ENCODE data around the gene PRKCE. TPM values are rescaled to one million over a fixed set of nuclear protein-coding genes. Genes with fewer than 3 reads are reported as not detected.
A peak's percentile ranks its signal among the peaks of the same experiment; 100 is the strongest.

PRKCE gene
- total and polyA plus RNA-seq, 2 experiments from 2014 or later = 0.94 to 1.2 TPM

- Histone ChIP-seq H3K9me2 (ENCODE audit: insufficient read depth) (0 out of 2 replicates have a peak, but pooled peaks cover 14% of the 10 kb centered on the region), H3K27me3 (ENCODE audit: insufficient read depth) (no peaks in the 10 kb centered on the region), H3K4me2 (no peak overlapping the region), H3K4me1 (ENCODE audit: insufficient read depth) (no peaks in the 10 kb centered on the region), H4K20me1 (replicated peaks; ENCODE audit: insufficient read depth) (no peaks in the 10 kb centered on the region), H3K27ac (ENCODE audit: low read depth) (no peak overlapping the region), H3K79me2 (replicated peaks; ENCODE audit: insufficient read depth) (no peaks in the 10 kb centered on the region), H3K36me3 (ENCODE audit: insufficient read depth) (no peaks in the 10 kb centered on the region), H3K4me3 (no peak overlapping the region), H3F3A (replicated peaks; ENCODE audit: low read depth) (no peaks in the 10 kb centered on the region), H2AFZ (no peak overlapping the region)
- H3K9me3 Mint-ChIP-seq = no peaks in the 10 kb centered on the region
- H3K4me3 Mint-ChIP-seq = no peak overlapping the region
- TF ChIP-seq ZNF462 (CRISPR knock-in tag; IDR thresholded peaks at IDR 0.05) (no peak), ZNF331 (CRISPR knock-in tag; IDR thresholded peaks at IDR 0.05; ENCODE audit: low read depth) (no peak), JUNB (IDR thresholded peaks at IDR 0.05; ENCODE audit: unreplicated experiment) (no peak)
- no peak for DNase-seq (ENCODE audit: low spot score)
- peaks cover 14% of the 10 kb centered on the region for H3K4me1 Mint-ChIP-seq
- no peak for ATAC-seq
- peaks cover 5% of the 10 kb centered on the region for H3K27me3 Mint-ChIP-seq (ENCODE audit: insufficient read depth, low read depth, poor library complexity)
- no peaks in the 10 kb centered on the region for H3K36me3 Mint-ChIP-seq (ENCODE audit: low read depth)
- H3K27ac Mint-ChIP-seq = no peak overlapping the region
Observed at GRCh38 chr2:45823723-45824206, 172.3 kb downstream of the PRKCE start.

DNA sequence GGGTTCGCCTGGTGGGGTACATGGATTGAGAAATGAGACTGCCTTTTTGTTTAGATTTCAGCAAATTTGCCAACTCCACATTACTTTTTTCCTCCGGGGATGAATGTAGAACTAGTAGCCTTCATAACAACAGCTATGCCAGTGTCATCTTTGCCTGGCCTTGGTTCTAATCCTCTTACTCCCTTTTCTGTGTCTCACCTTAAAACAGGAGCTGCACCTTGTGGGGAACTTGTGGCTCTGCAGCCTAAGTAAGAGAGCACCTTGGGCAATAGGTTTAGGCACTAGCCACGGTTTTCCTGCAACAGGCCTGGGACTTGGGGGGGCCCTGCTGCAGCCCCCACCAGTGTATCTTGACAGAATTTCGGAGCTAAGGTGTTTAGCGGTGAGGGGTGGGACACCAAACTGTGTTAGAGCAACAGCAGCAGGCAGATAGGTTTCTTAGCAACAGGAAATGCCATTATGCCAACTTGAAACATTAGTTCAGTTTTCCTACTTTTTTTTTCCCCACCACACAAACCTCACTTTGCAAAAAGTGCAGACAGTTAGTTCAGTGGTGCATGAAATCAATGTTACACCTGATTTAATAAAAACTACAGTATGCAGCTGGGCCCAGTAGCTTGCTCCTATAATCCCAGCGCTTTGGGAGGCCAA, 173.7 kb downstream of the PRKCE start:
- H3K4me1 ChIP-seq (ENCODE audit: insufficient read depth) = no peaks in the 10 kb centered on the region
- Mint-ChIP-seq H3K27me3 (ENCODE audit: insufficient read depth, low read depth, poor library complexity) (peaks cover 5% of the 10 kb centered on the region), H3K27ac (no peak overlapping the region), H3K4me1 (peaks cover 13% of the 10 kb centered on the region), H3K9me3 (peaks cover 7% of the 10 kb centered on the region), H3K36me3 (ENCODE audit: low read depth) (no peaks in the 10 kb centered on the region; the same call in 2 of the 3 replicates), H3K4me3 (no peak overlapping the region)
- H3K36me3 ChIP-seq (ENCODE audit: insufficient read depth) = no peaks in the 10 kb centered on the region
- no peak overlapping the region for H3K4me2 ChIP-seq
- no peaks in the 10 kb centered on the region for H4K20me1 ChIP-seq (replicated peaks; ENCODE audit: insufficient read depth)
- H3K9me2 ChIP-seq (ENCODE audit: insufficient read depth) = peaks cover 9% of the 10 kb centered on the region; the same call in 1 of the 2 replicates
- H2AFZ ChIP-seq = no peak overlapping the region
- no peak overlapping the region for H3K4me3 ChIP-seq
- no peaks in the 10 kb centered on the region for H3K79me2 ChIP-seq (replicated peaks; ENCODE audit: insufficient read depth)
- H3F3A ChIP-seq (replicated peaks; ENCODE audit: low read depth) = no peaks in the 10 kb centered on the region
- ATAC-seq (peak; percentile 80), DNase-seq (ENCODE audit: low spot score) (peak; percentile 42)
- no peaks in the 10 kb centered on the region for H3K27me3 ChIP-seq (ENCODE audit: insufficient read depth)
- no peak overlapping the region for H3K27ac ChIP-seq (ENCODE audit: low read depth)
- TF ChIP-seq ETS1 (IDR thresholded peaks at IDR 0.05) (no peak), STAT1 (IDR thresholded peaks at IDR 0.05; ENCODE audit: unreplicated experiment) (no peak), POLR2AphosphoS5 (IDR thresholded peaks at IDR 0.05; ENCODE audit: low read depth) (no peak), EZH2phosphoT487 (IDR thresholded peaks at IDR 0.05; ENCODE audit: unreplicated experiment) (no peak)
- TF ChIP-seq, protein P1, sequence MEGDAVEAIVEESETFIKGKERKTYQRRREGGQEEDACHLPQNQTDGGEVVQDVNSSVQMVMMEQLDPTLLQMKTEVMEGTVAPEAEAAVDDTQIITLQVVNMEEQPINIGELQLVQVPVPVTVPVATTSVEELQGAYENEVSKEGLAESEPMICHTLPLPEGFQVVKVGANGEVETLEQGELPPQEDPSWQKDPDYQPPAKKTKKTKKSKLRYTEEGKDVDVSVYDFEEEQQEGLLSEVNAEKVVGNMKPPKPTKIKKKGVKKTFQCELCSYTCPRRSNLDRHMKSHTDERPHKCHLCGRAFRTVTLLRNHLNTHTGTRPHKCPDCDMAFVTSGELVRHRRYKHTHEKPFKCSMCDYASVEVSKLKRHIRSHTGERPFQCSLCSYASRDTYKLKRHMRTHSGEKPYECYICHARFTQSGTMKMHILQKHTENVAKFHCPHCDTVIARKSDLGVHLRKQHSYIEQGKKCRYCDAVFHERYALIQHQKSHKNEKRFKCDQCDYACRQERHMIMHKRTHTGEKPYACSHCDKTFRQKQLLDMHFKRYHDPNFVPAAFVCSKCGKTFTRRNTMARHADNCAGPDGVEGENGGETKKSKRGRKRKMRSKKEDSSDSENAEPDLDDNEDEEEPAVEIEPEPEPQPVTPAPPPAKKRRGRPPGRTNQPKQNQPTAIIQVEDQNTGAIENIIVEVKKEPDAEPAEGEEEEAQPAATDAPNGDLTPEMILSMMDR (conservative IDR thresholded peaks at IDR 0.05; ENCODE audit: low read depth in 2 of 2) = peak; percentile 28 to 40; a peak in 3 of 4 replicates
